ENCODE data around the gene VPS26B.
"Not testable (repeated sequence)": the region's sequence is repeated elsewhere in the genome, so short reads cannot be mapped to it uniquely, and the experiment has no call there.

The VPS26B gene

GRCh38 chr11:134233729-134234179 lies 9.3 kb downstream of the VPS26B start:
- DNase-seq: no peak

GRCh38 chr11:134235399-134235798 lies 10.9 kb downstream of the VPS26B start:
- DNase-seq: no peak

- no peak for DNase-seq
These were observed 12.5 kb downstream of the VPS26B start for GRCh38 chr11:134236834-134237556.

GRCh38 chr11:134237557-134237922 lies 13.1 kb downstream of the VPS26B start:
- DNase-seq: no peak

GRCh38 chr11:134238956-134239355 lies 14.5 kb downstream of the VPS26B start:
- DNase-seq: no peak

- DNase-seq: no peak
These were observed 16.1 kb downstream of the VPS26B start for GRCh38 chr11:134240592-134240991.

- no peak for DNase-seq
These were observed 17.9 kb downstream of the VPS26B start for GRCh38 chr11:134242376-134242775.

- no peak for DNase-seq
These were observed 19.4 kb downstream of the VPS26B start for GRCh38 chr11:134243913-134244312.

GRCh38 chr11:134244593-134244992 lies 20.1 kb downstream of the VPS26B start:
- DNase-seq: peak; percentile 35

- DNase-seq: no peak
These were observed 21.0 kb downstream of the VPS26B start for GRCh38 chr11:134245434-134245833.

- no peak for DNase-seq
These were observed 21.6 kb downstream of the VPS26B start for GRCh38 chr11:134246100-134246499.

- DNase-seq: no peak
These were observed 22.2 kb downstream of the VPS26B start for GRCh38 chr11:134246678-134247077.

- DNase-seq: no peak
These were observed 24.5 kb downstream of the VPS26B start for GRCh38 chr11:134248910-134249480.

GRCh38 chr11:134250246-134250645 lies 25.8 kb downstream of the VPS26B start:
- DNase-seq: no peak

- DNase-seq: no peak
These were observed 26.2 kb downstream of the VPS26B start for GRCh38 chr11:134250675-134251074.

GRCh38 chr11:134252346-134253187 lies 28.1 kb downstream of the VPS26B start:
- DNase-seq: no peak

GRCh38 chr11:134253188-134253993 lies 28.9 kb downstream of the VPS26B start, which contains the start of the genes ACAD8 and THYN1:
Gene ACAD8, plus strand, starts transcription at chr11:134253568. Its CDS starts 33 bp downstream, at chr11:134253601.
Gene THYN1, minus strand, starts transcription at chr11:134253352. Its CDS starts 470 bp downstream, at chr11:134252882.
- peak; percentile 96 for DNase-seq

GRCh38 chr11:134254433-134255183 lies 30.1 kb downstream of the VPS26B start:
- no peak for DNase-seq

- not testable (repeated sequence) for DNase-seq
These were observed 30.7 kb downstream of the VPS26B start for GRCh38 chr11:134255184-134255561.

GRCh38 chr11:134257101-134257500 lies 32.6 kb downstream of the VPS26B start:
- no peak for DNase-seq

GRCh38 chr11:134258577-134258976 lies 34.1 kb downstream of the VPS26B start:
- no peak for DNase-seq

GRCh38 chr11:134260503-134260902 lies 36.0 kb downstream of the VPS26B start:
- DNase-seq: no peak

All from CD4-positive, alpha-beta T cell treated with Interleukin-21 for 1 hour (primary cell).